Measurements from ENCODE around the gene LAMC1. TPM values are rescaled to one million over a fixed set of nuclear protein-coding genes. Genes with fewer than 3 reads are reported as not detected.

Gene LAMC1
- total and polyA plus RNA-seq, 2 donors (not counting 1 experiment from before 2014, with no cell fraction given): 408 to 604 TPM

DNA sequence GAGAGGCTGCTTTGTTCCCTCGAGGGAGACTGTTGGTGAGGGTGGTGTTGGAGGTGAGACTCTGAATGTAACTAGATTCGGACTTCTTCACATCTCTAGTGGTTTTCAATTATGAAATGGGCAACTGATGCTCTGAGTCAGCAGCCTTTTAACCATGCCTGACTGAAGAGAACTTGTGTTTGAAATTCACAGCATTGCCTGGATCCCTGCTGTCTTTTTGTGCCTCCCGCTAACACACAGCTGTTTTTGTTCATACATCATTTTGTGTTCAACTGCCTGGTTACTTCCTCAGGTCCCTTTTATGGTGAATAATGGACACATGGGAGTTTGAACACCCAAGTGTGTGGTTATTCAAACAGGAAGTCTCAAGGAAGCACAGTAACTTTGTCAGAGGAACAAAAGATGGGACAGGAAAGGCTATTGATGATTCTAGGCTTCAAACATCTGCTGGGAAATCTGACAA is 16.8 kb downstream of the LAMC1 start:
- peaks cover 2% of the 10 kb centered on the region for H4K20me1 ChIP-seq (ENCODE audit: control insufficient read depth, extremely low read depth, insufficient read depth, low read length)

GRCh38 chr1:183040547-183040971 is 17.3 kb downstream of the LAMC1 start:
- peaks cover 95% of the 10 kb centered on the region for H3K79me2 ChIP-seq (ENCODE audit: control insufficient read depth, insufficient read depth, low read length)
- H3K4me3 ChIP-seq (replicated peaks in 1 of 4; ENCODE audit: control extremely low read depth in 1 of 4, insufficient read depth in 1 of 4, low read depth in 3 of 4, low read length in 4 of 4): no peak overlapping the region
- no peak overlapping the region for H3K9ac ChIP-seq (ENCODE audit: insufficient read depth, low read length)
- DNase-seq (ENCODE audit: low read depth in 2 of 2): peak in 1 of 2 donors; percentile 56
- H3K27ac ChIP-seq (ENCODE audit: insufficient read depth, low read length): peak overlapping the region; percentile 57
- H3K4me1 ChIP-seq (ENCODE audit: control insufficient read depth, extremely low read depth, insufficient read depth, low read length): peaks cover 32% of the 10 kb centered on the region
- peak overlapping the region; percentile 13 for H3K4me2 ChIP-seq (ENCODE audit: extremely low read depth, insufficient read depth, low read length)
- H2AFZ ChIP-seq (ENCODE audit: low read length): no peak overlapping the region
- TF ChIP-seq, protein P1, sequence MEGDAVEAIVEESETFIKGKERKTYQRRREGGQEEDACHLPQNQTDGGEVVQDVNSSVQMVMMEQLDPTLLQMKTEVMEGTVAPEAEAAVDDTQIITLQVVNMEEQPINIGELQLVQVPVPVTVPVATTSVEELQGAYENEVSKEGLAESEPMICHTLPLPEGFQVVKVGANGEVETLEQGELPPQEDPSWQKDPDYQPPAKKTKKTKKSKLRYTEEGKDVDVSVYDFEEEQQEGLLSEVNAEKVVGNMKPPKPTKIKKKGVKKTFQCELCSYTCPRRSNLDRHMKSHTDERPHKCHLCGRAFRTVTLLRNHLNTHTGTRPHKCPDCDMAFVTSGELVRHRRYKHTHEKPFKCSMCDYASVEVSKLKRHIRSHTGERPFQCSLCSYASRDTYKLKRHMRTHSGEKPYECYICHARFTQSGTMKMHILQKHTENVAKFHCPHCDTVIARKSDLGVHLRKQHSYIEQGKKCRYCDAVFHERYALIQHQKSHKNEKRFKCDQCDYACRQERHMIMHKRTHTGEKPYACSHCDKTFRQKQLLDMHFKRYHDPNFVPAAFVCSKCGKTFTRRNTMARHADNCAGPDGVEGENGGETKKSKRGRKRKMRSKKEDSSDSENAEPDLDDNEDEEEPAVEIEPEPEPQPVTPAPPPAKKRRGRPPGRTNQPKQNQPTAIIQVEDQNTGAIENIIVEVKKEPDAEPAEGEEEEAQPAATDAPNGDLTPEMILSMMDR (conservative IDR thresholded peaks at IDR 0.05 in 1 of 2, IDR thresholded peaks at IDR 0.05 in 1 of 2; ENCODE audit: low read depth in 1 of 2, low read length in 2 of 2): no peak
- TF ChIP-seq EZH2 (IDR thresholded peaks at IDR 0.05; ENCODE audit: low read length, missing control alignments): no peak
- no peaks in the 10 kb centered on the region for H3K36me3 ChIP-seq (ENCODE audit: control insufficient read depth, insufficient read depth, low read length)
- H4K20me1 ChIP-seq (ENCODE audit: control insufficient read depth, extremely low read depth, insufficient read depth, low read length): peaks cover 3% of the 10 kb centered on the region
- no peaks in the 10 kb centered on the region for H3K27me3 ChIP-seq (ENCODE audit: control insufficient read depth, insufficient read depth, low read length)
- no peaks in the 10 kb centered on the region for H3K9me3 ChIP-seq (ENCODE audit: control insufficient read depth, insufficient read depth, low read depth, low read length)

More for the DNA sequence above, 16.8 kb downstream of the LAMC1 start:
- Histone ChIP-seq H3K27me3 (ENCODE audit: control insufficient read depth, insufficient read depth, low read length) (no peaks in the 10 kb centered on the region), H3K4me1 (ENCODE audit: control insufficient read depth, extremely low read depth, insufficient read depth, low read length) (peaks cover 27% of the 10 kb centered on the region), H3K9me3 (ENCODE audit: control insufficient read depth, insufficient read depth, low read depth, low read length) (no peaks in the 10 kb centered on the region), H2AFZ (ENCODE audit: low read length) (no peak overlapping the region), H3K27ac (ENCODE audit: insufficient read depth, low read length) (peak overlapping the region; percentile 57), H3K4me3 (replicated peaks in 1 of 4; ENCODE audit: control extremely low read depth in 1 of 4, insufficient read depth in 1 of 4, low read depth in 3 of 4, low read length in 4 of 4) (peak overlapping the region in 1 of 4 experiments; percentile 3), H3K79me2 (ENCODE audit: control insufficient read depth, insufficient read depth, low read length) (peaks cover 95% of the 10 kb centered on the region), H3K36me3 (ENCODE audit: control insufficient read depth, insufficient read depth, low read length) (no peaks in the 10 kb centered on the region), H3K4me2 (ENCODE audit: extremely low read depth, insufficient read depth, low read length) (peak overlapping the region; percentile 51), H3K9ac (ENCODE audit: insufficient read depth, low read length) (no peak overlapping the region)
- TF ChIP-seq EZH2 (IDR thresholded peaks at IDR 0.05; ENCODE audit: low read length, missing control alignments): no peak
- TF ChIP-seq, protein P1 (conservative IDR thresholded peaks at IDR 0.05 in 1 of 2, IDR thresholded peaks at IDR 0.05 in 1 of 2; ENCODE audit: low read depth in 1 of 2, low read length in 2 of 2): no peak
- DNase-seq (ENCODE audit: low read depth in 2 of 2): peak; percentile 81 to 96

GRCh38 chr1:183043254-183043653 is 20.0 kb downstream of the LAMC1 start:
- TF ChIP-seq, protein P1 (conservative IDR thresholded peaks at IDR 0.05 in 1 of 2, IDR thresholded peaks at IDR 0.05 in 1 of 2; ENCODE audit: low read depth in 1 of 2, low read length in 2 of 2): no peak
- TF ChIP-seq EZH2 (IDR thresholded peaks at IDR 0.05; ENCODE audit: low read length, missing control alignments): no peak
- Histone ChIP-seq H3K36me3 (ENCODE audit: control insufficient read depth, insufficient read depth, low read length) (no peaks in the 10 kb centered on the region), H2AFZ (ENCODE audit: low read length) (no peak overlapping the region), H3K9ac (ENCODE audit: insufficient read depth, low read length) (no peak overlapping the region), H3K27me3 (ENCODE audit: control insufficient read depth, insufficient read depth, low read length) (no peaks in the 10 kb centered on the region), H3K4me1 (ENCODE audit: control insufficient read depth, extremely low read depth, insufficient read depth, low read length) (peaks cover 29% of the 10 kb centered on the region), H3K9me3 (ENCODE audit: control insufficient read depth, insufficient read depth, low read depth, low read length) (no peaks in the 10 kb centered on the region), H3K79me2 (ENCODE audit: control insufficient read depth, insufficient read depth, low read length) (peaks cover 97% of the 10 kb centered on the region), H3K27ac (ENCODE audit: insufficient read depth, low read length) (no peak overlapping the region), H4K20me1 (ENCODE audit: control insufficient read depth, extremely low read depth, insufficient read depth, low read length) (peaks cover 8% of the 10 kb centered on the region), H3K4me2 (ENCODE audit: extremely low read depth, insufficient read depth, low read length) (no peak overlapping the region), H3K4me3 (replicated peaks in 1 of 4; ENCODE audit: control extremely low read depth in 1 of 4, insufficient read depth in 1 of 4, low read depth in 3 of 4, low read length in 4 of 4) (no peak overlapping the region)
- DNase-seq (ENCODE audit: low read depth in 2 of 2): no peak

Measured in fibroblast of lung (primary cell).